ENCODE measurements around the gene ASB9. TPM values are rescaled to one million over a fixed set of nuclear protein-coding genes. Genes with fewer than 3 reads are reported as not detected.

Gene ASB9
- total and polyA plus RNA-seq, 2 donors (not counting 1 experiment from before 2014, with no cell fraction given), result 1.2 TPM; not detected in 1

DNA sequence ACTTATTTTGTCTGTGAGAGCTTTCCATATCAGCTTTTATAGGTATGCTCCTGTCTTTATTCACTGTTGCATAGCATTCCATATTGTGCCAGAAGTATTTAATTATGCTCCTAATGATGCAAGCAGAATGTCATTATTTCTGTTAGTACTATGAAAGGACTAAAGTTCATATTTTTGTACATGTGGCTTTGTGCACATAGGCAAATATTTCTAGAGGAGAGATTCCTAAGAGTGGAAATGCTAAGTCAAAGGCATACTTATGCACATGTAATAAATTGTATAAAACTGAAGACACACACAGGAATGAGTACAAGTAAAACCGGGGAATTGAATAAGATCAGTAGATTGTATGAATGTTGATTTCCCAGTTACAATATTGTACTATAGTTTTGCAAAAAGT lies 1.9 kb upstream of the ASB9 start:
- no peak for TF ChIP-seq EZH2 (IDR thresholded peaks at IDR 0.05; ENCODE audit: low read length, missing control alignments)
- TF ChIP-seq, protein P1, sequence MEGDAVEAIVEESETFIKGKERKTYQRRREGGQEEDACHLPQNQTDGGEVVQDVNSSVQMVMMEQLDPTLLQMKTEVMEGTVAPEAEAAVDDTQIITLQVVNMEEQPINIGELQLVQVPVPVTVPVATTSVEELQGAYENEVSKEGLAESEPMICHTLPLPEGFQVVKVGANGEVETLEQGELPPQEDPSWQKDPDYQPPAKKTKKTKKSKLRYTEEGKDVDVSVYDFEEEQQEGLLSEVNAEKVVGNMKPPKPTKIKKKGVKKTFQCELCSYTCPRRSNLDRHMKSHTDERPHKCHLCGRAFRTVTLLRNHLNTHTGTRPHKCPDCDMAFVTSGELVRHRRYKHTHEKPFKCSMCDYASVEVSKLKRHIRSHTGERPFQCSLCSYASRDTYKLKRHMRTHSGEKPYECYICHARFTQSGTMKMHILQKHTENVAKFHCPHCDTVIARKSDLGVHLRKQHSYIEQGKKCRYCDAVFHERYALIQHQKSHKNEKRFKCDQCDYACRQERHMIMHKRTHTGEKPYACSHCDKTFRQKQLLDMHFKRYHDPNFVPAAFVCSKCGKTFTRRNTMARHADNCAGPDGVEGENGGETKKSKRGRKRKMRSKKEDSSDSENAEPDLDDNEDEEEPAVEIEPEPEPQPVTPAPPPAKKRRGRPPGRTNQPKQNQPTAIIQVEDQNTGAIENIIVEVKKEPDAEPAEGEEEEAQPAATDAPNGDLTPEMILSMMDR (conservative IDR thresholded peaks at IDR 0.05 in 1 of 2, IDR thresholded peaks at IDR 0.05 in 1 of 2; ENCODE audit: low read depth in 1 of 2, low read length in 2 of 2), result no peak
- H3K4me1 ChIP-seq (ENCODE audit: control insufficient read depth, extremely low read depth, insufficient read depth, low read length), result no peaks in the 10 kb centered on the region

GRCh38 chrX:15269120-15269519 lies 763 bp downstream of the ASB9 start:
- no peaks in the 10 kb centered on the region for H3K27me3 ChIP-seq (ENCODE audit: control insufficient read depth, insufficient read depth, low read length)
- H3K9me3 ChIP-seq (ENCODE audit: control insufficient read depth, insufficient read depth, low read depth, low read length), result no peaks in the 10 kb centered on the region
- H3K36me3 ChIP-seq (ENCODE audit: control insufficient read depth, insufficient read depth, low read length), result no peaks in the 10 kb centered on the region
- H4K20me1 ChIP-seq (ENCODE audit: control insufficient read depth, extremely low read depth, insufficient read depth, low read length), result no peaks in the 10 kb centered on the region
- no peak overlapping the region for H2AFZ ChIP-seq (ENCODE audit: low read length)
- H3K4me3 ChIP-seq (replicated peaks in 1 of 4; ENCODE audit: control extremely low read depth in 1 of 4, insufficient read depth in 1 of 4, low read depth in 3 of 4, low read length in 4 of 4), result no peak overlapping the region
- TF ChIP-seq EZH2 (IDR thresholded peaks at IDR 0.05; ENCODE audit: low read length, missing control alignments), result no peak
- TF ChIP-seq, protein P1 (conservative IDR thresholded peaks at IDR 0.05 in 1 of 2, IDR thresholded peaks at IDR 0.05 in 1 of 2; ENCODE audit: low read depth in 1 of 2, low read length in 2 of 2), result no peak
- no peak for DNase-seq (ENCODE audit: low read depth in 2 of 2)
- H3K79me2 ChIP-seq (ENCODE audit: control insufficient read depth, insufficient read depth, low read length), result no peaks in the 10 kb centered on the region
- no peaks in the 10 kb centered on the region for H3K4me1 ChIP-seq (ENCODE audit: control insufficient read depth, extremely low read depth, insufficient read depth, low read length)
- no peak overlapping the region for H3K27ac ChIP-seq (ENCODE audit: insufficient read depth, low read length)
- no peak overlapping the region for H3K4me2 ChIP-seq (ENCODE audit: extremely low read depth, insufficient read depth, low read length)
- H3K9ac ChIP-seq (ENCODE audit: insufficient read depth, low read length), result no peak overlapping the region

More for the DNA sequence above, 1.9 kb upstream of the ASB9 start:
- H3K9me3 ChIP-seq (ENCODE audit: control insufficient read depth, insufficient read depth, low read depth, low read length), result no peaks in the 10 kb centered on the region
- no peaks in the 10 kb centered on the region for H3K27me3 ChIP-seq (ENCODE audit: control insufficient read depth, insufficient read depth, low read length)
- no peaks in the 10 kb centered on the region for H3K36me3 ChIP-seq (ENCODE audit: control insufficient read depth, insufficient read depth, low read length)
- H3K79me2 ChIP-seq (ENCODE audit: control insufficient read depth, insufficient read depth, low read length), result no peaks in the 10 kb centered on the region
- H3K4me2 ChIP-seq (ENCODE audit: extremely low read depth, insufficient read depth, low read length), result no peak overlapping the region
- H3K27ac ChIP-seq (ENCODE audit: insufficient read depth, low read length), result no peak overlapping the region
- no peak overlapping the region for H2AFZ ChIP-seq (ENCODE audit: low read length)
- no peaks in the 10 kb centered on the region for H4K20me1 ChIP-seq (ENCODE audit: control insufficient read depth, extremely low read depth, insufficient read depth, low read length)
- no peak for DNase-seq (ENCODE audit: low read depth in 2 of 2)
- no peak overlapping the region for H3K9ac ChIP-seq (ENCODE audit: insufficient read depth, low read length)
- H3K4me3 ChIP-seq (replicated peaks in 1 of 4; ENCODE audit: control extremely low read depth in 1 of 4, insufficient read depth in 1 of 4, low read depth in 3 of 4, low read length in 4 of 4), result no peak overlapping the region

GRCh38 chrX:15254852-15255251 lies 15.0 kb downstream of the ASB9 start:
- no peaks in the 10 kb centered on the region for H3K36me3 ChIP-seq (ENCODE audit: control insufficient read depth, insufficient read depth, low read length)
- H3K9me3 ChIP-seq (ENCODE audit: control insufficient read depth, insufficient read depth, low read depth, low read length), result no peaks in the 10 kb centered on the region
- H3K4me3 ChIP-seq (replicated peaks in 1 of 4; ENCODE audit: control extremely low read depth in 1 of 4, insufficient read depth in 1 of 4, low read depth in 3 of 4, low read length in 4 of 4), result no peak overlapping the region
- no peak overlapping the region for H3K27ac ChIP-seq (ENCODE audit: insufficient read depth, low read length)
- no peak overlapping the region for H3K4me2 ChIP-seq (ENCODE audit: extremely low read depth, insufficient read depth, low read length)
- TF ChIP-seq EZH2 (IDR thresholded peaks at IDR 0.05; ENCODE audit: low read length, missing control alignments), result no peak
- TF ChIP-seq, protein P1 (conservative IDR thresholded peaks at IDR 0.05 in 1 of 2, IDR thresholded peaks at IDR 0.05 in 1 of 2; ENCODE audit: low read depth in 1 of 2, low read length in 2 of 2), result no peak
- no peak overlapping the region for H3K9ac ChIP-seq (ENCODE audit: insufficient read depth, low read length)
- DNase-seq (ENCODE audit: low read depth in 2 of 2), result no peak
- H3K27me3 ChIP-seq (ENCODE audit: control insufficient read depth, insufficient read depth, low read length), result no peaks in the 10 kb centered on the region
- no peak overlapping the region for H2AFZ ChIP-seq (ENCODE audit: low read length)
- H3K79me2 ChIP-seq (ENCODE audit: control insufficient read depth, insufficient read depth, low read length), result no peaks in the 10 kb centered on the region
- no peaks in the 10 kb centered on the region for H3K4me1 ChIP-seq (ENCODE audit: control insufficient read depth, extremely low read depth, insufficient read depth, low read length)
- H4K20me1 ChIP-seq (ENCODE audit: control insufficient read depth, extremely low read depth, insufficient read depth, low read length), result no peaks in the 10 kb centered on the region

Data from fibroblast of lung (primary cell).